HL-60 (cell line): ENCODE measurements around the gene LMAN1L.

ENCODE experiments used
- DNase-seq, 2 experiments: peaks; one replicate each; pipeline ENCODE4 v3.0.0-alpha.2; 2010 to 2020; ENCODE audit warnings: low read depth in 1 of 2, low spot score in 1 of 2
- H3K27ac ChIP-seq: fragments of 250-450 bp; sonication (Bioruptor Pico); replicated peaks from 2 replicates; pipeline ENCODE4 v1.5.1; 2020; ENCODE audit warnings: mild to moderate bottlenecking, moderate library complexity
- H3K27me3 ChIP-seq: fragments of 250-450 bp; sonication (Bioruptor Pico); 2 replicates; pipeline ENCODE4 v1.5.1; 2021; ENCODE audit warnings: mild to moderate bottlenecking, moderate library complexity; ENCODE audit not compliant: insufficient read depth, poor library complexity, severe bottlenecking
- H3K4me3 ChIP-seq: replicated peaks from 2 replicates; pipeline ENCODE4 v1.5.1; 2011; ENCODE audit warnings: mild to moderate bottlenecking, control low read depth, low read length; ENCODE audit not compliant: insufficient read depth
- GABPA ChIP-seq: IDR thresholded peaks from 2 replicates; pipeline ENCODE4 v1.6.1; 2012; ENCODE audit warnings: low read depth
- POLR2AphosphoS5 ChIP-seq: IDR thresholded peaks from 2 replicates; pipeline ENCODE4 v1.6.1; 2012; ENCODE audit warnings: low read depth
- SPI1 ChIP-seq: IDR thresholded peaks from 2 replicates; pipeline ENCODE4 v1.6.1; 2012; ENCODE audit warnings: low read depth, mild to moderate bottlenecking, borderline replicate concordance
- TF ChIP-seq, protein P1 (sequence below): IDR thresholded peaks from 2 replicates; pipeline ENCODE4 v1.6.1; 2012; ENCODE audit warnings: low read depth; ENCODE audit not compliant: insufficient replicate concordance
- TF ChIP-seq, protein P2 (sequence below): IDR thresholded peaks from one replicate; pipeline ENCODE4 v1.5.1; 2011; ENCODE audit warnings: low read length, control low read depth, inconsistent platforms; ENCODE audit not compliant: insufficient read depth

Gene LMAN1L

DNA sequence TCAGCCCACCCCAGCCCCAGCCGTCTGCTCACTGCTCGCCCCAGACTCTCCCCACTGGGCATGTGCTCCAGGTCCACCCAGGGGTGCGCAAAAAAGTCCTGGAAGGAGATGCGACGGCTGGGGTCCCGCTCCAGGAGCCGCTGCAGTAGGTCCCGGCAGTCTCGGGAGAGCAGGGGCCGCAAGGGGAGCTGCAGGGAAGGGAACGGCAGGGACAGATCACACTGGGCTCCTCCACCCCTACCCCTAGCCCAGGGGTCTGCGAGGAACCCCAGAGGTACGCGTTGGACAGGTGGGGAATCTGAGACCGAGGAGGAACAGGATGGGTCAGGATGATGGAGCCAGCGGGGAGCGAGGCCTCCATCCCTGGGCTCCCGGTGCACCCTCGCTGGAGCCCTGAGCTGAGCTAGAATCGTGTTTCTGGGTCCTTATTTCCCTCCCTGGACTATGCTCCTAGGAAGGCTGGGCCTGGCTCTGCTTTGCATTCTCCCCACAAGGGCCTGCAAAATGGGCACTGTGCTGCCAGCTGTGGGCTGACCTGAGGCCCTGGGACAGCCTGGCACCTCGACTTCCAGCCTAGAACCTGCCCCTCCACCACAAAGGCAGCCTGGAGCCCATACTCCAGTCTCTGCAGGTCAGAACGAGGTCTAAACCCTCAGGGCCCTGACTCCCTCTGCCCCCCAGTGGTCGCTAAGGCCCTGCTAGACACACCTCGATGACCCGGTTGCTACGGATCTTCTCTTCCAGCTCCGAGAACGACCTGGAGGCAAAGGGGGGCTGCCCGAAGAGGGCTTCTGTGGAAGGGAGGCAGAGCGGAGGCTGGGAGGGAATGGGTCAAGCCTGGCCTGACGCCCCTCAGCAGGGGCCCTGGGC, 27.1 kb downstream of the LMAN1L start:
- TF ChIP-seq SPI1 (no peak), GABPA (no peak), POLR2AphosphoS5 (no peak)
- TF ChIP-seq, protein P1, sequence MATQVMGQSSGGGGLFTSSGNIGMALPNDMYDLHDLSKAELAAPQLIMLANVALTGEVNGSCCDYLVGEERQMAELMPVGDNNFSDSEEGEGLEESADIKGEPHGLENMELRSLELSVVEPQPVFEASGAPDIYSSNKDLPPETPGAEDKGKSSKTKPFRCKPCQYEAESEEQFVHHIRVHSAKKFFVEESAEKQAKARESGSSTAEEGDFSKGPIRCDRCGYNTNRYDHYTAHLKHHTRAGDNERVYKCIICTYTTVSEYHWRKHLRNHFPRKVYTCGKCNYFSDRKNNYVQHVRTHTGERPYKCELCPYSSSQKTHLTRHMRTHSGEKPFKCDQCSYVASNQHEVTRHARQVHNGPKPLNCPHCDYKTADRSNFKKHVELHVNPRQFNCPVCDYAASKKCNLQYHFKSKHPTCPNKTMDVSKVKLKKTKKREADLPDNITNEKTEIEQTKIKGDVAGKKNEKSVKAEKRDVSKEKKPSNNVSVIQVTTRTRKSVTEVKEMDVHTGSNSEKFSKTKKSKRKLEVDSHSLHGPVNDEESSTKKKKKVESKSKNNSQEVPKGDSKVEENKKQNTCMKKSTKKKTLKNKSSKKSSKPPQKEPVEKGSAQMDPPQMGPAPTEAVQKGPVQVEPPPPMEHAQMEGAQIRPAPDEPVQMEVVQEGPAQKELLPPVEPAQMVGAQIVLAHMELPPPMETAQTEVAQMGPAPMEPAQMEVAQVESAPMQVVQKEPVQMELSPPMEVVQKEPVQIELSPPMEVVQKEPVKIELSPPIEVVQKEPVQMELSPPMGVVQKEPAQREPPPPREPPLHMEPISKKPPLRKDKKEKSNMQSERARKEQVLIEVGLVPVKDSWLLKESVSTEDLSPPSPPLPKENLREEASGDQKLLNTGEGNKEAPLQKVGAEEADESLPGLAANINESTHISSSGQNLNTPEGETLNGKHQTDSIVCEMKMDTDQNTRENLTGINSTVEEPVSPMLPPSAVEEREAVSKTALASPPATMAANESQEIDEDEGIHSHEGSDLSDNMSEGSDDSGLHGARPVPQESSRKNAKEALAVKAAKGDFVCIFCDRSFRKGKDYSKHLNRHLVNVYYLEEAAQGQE: no peak
- TF ChIP-seq, protein P2, sequence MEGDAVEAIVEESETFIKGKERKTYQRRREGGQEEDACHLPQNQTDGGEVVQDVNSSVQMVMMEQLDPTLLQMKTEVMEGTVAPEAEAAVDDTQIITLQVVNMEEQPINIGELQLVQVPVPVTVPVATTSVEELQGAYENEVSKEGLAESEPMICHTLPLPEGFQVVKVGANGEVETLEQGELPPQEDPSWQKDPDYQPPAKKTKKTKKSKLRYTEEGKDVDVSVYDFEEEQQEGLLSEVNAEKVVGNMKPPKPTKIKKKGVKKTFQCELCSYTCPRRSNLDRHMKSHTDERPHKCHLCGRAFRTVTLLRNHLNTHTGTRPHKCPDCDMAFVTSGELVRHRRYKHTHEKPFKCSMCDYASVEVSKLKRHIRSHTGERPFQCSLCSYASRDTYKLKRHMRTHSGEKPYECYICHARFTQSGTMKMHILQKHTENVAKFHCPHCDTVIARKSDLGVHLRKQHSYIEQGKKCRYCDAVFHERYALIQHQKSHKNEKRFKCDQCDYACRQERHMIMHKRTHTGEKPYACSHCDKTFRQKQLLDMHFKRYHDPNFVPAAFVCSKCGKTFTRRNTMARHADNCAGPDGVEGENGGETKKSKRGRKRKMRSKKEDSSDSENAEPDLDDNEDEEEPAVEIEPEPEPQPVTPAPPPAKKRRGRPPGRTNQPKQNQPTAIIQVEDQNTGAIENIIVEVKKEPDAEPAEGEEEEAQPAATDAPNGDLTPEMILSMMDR: no peak
- H3K4me3 ChIP-seq: no peak overlapping the region
- H3K27me3 ChIP-seq: no peaks in the 10 kb centered on the region
- DNase-seq: no peak
- H3K27ac ChIP-seq: no peak overlapping the region

DNA sequence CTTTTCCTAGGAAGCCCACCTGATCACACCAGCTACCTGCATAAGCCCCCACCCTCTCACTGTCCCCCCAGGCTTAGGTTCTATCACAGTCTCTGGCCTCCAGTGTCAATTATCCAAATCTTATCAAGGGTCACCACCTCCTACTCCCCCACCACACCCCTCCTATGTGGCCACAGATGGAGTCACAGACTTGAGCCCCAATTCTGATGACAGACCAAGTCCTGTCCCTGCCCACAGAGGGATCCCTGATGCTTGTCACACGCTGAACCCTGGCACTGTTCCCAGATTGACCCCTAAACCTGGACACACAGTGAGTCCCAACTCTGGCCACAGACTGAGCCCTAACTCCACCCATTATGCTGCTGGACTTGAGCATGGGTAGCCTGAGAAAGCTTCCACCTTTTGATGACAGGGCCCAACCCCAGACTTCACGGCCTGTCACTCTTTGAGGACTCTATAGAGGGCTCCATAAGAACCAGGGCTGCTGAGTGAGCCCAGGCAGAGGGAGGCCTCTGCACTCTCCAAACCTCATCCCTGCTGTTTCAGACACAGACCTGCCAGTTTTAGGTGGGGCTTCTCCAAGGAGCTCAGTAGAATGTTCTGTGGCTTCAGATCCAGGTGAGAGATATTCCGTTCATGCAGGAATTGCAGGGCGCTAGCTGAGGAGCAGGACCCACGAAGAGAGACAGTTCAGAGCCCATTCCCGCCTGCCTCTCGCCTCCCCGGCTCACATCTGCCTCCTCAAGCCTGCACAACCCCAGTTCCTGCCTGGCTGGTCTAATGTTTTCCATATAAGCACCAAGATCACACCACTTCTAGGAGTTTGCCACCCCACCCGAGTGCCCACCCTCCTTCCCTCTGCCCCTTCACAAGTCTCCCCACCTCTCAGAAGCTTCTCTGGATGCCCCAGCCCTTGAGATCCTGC, 28.5 kb downstream of the LMAN1L start:
- no peak for DNase-seq
- no peak overlapping the region for H3K4me3 ChIP-seq

DNA sequence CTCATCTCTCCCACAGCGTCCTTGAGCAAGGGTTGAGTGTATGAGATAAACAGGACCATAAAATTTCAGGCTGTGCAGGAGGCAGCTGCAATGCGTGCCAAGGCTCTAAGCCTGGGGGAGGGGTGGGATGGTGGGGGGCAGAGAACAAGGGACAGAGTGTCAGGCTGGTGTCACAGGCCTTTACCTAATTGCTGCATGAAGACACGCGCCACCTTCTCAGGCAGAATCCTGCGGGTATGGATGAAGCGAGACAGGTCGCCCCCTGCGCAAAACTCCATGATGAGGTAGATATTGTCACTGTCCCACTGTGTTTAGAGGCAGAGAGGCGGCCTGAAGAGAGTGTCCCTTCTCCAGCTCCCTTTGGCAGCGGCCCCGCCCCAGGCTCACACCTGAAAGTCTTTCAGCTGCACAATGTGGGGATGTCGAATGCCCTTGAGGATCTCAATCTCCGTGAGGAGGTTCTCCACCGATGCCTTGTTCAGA, 29.3 kb downstream of the LMAN1L start:
- peak overlapping the region; percentile 91 for H3K4me3 ChIP-seq
- no peak for DNase-seq
- no peaks in the 10 kb centered on the region for H3K27me3 ChIP-seq
- TF ChIP-seq POLR2AphosphoS5 (no peak), GABPA (no peak), SPI1 (no peak)
- TF ChIP-seq, protein P2: no peak
- TF ChIP-seq, protein P1: no peak
- no peak overlapping the region for H3K27ac ChIP-seq

More for the DNA sequence above, 28.5 kb downstream of the LMAN1L start:
- Histone ChIP-seq H3K27ac (no peak overlapping the region), H3K27me3 (no peaks in the 10 kb centered on the region)
- TF ChIP-seq POLR2AphosphoS5 (no peak), SPI1 (no peak), GABPA (no peak)
- TF ChIP-seq, protein P2: no peak
- TF ChIP-seq, protein P1: no peak
